Lung (tissue), 12 donors: ENCODE data around the gene THSD7A. TPM values are rescaled to one million over a fixed set of nuclear protein-coding genes. Genes with fewer than 3 reads are reported as not detected.

Experiments
- ATAC-seq: fragments of 200-7000 bp; cut with Tn5 transposase; one replicate; pipeline ENCODE4 v1.9.1; 2020; ENCODE audit warnings: moderate number of reproducible peaks; ENCODE audit not compliant: insufficient read depth, low FRiP score
- DNase-seq, 3 donors: peaks; one replicate each; pipeline ENCODE4 v3.0.0-alpha.2; 2013 to 2017
- H3K27ac ChIP-seq, 2 donors: one replicate each; pipeline ENCODE4 v1.5.1; 2013; ENCODE audit warnings: mild to moderate bottlenecking in 2 of 2, moderate library complexity in 2 of 2, control low read depth in 1 of 2, inconsistent platforms in 1 of 2, low read depth in 1 of 2, low read length in 1 of 2
- H3K27me3 ChIP-seq, 3 donors: one replicate each; pipeline ENCODE4 v1.5.1; 2013; ENCODE audit warnings: low read length in 2 of 3; ENCODE audit not compliant: control insufficient read depth in 3 of 3, insufficient read depth in 3 of 3
- H3K36me3 ChIP-seq, 4 donors: one replicate each; pipeline ENCODE4 v1.5.1; 2013; ENCODE audit warnings: low read length in 4 of 4, mild to moderate bottlenecking in 1 of 4, moderate library complexity in 1 of 4; ENCODE audit not compliant: control insufficient read depth in 4 of 4, insufficient read depth in 4 of 4
- H3K4me1 ChIP-seq, 5 donors: one replicate each; pipeline ENCODE4 v1.5.1; 2013; ENCODE audit warnings: low read length in 5 of 5, mild to moderate bottlenecking in 2 of 5, moderate library complexity in 1 of 5; ENCODE audit not compliant: control insufficient read depth in 5 of 5, insufficient read depth in 5 of 5
- H3K4me3 ChIP-seq: one replicate; pipeline ENCODE4 v1.5.1; 2013; ENCODE audit warnings: mild to moderate bottlenecking, control low read depth, moderate library complexity
- H3K9ac ChIP-seq, 2 donors: one replicate each; pipeline ENCODE4 v1.5.1; 2013; ENCODE audit warnings: low read length in 2 of 2, control low read depth in 1 of 2; ENCODE audit not compliant: insufficient read depth in 1 of 2
- H3K9me3 ChIP-seq, 4 donors: one replicate each; pipeline ENCODE4 v1.5.1; 2013; ENCODE audit warnings: low read length in 3 of 4, mild to moderate bottlenecking in 1 of 4, moderate library complexity in 1 of 4; ENCODE audit not compliant: control insufficient read depth in 4 of 4, insufficient read depth in 3 of 4
- WGBS, 2 donors: extraction: QIAGEN DNeasy Blood & Tissue Kit; methylation state at CpG; one replicate each; pipeline ENCODE4 v1.1.7; 2013; 5-methylcytosine and 5-hydroxymethylcytosine counted together
- polyA plus RNA-seq, 2 donors: library from polyadenylated mRNA; stranded (reverse); fragments of 200-250 nt; gene quantifications; one replicate each; pipeline ENCODE4 v1.2.1, GENCODE V29; 2013
- total RNA-seq, 2 donors: library from RNA; depleted of rRNA in 1 of 2; stranded (reverse); fragments of >200 nt in 1 of 2; gene quantifications; one replicate each; pipeline ENCODE4 v1.2.1, GENCODE V29; 2014 to 2021
- TF ChIP-seq, protein P1 (sequence below): IDR thresholded peaks from 2 replicates; pipeline ENCODE4 v1.5.1; 2012; ENCODE audit warnings: mild to moderate bottlenecking; ENCODE audit errors: control extremely low read depth, extremely low read depth
- donor health status: control.
- donor health status: control.
- donor health status: Bipolar disorder and iron deficiency.
- donor health status: healthy.
- donor health status: DM: yes; HTN: yes; CAD: no.

Gene THSD7A
- total and polyA plus RNA-seq, 4 donors: 0.53 to 12.1 (median 4.5) TPM

DNA sequence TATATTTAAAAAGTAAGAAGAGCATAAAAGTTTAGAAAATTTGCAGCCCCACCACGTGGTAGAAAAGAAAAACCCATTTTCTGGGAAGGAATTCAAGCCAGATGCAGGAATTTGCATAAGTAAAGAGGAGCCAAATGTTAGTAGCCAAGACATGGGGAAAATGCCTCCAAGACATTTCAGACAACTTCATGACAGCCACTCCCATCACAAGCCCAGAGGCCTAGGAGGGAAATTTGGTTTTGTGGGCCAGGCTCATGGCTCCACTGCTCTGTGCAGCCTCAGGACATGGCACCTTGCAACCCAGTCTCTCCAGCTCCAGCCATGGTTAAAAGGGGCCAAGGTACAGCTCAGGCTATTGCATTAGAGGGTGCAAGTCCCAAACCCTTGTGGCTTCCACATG is 411.9 kb downstream of the THSD7A start:
- peaks cover 0 to 21% (median 7%) of the 10 kb centered on the region in 4 donors for H3K36me3 ChIP-seq
- H3K9me3 ChIP-seq: peaks cover 0 to 7% (median 2%) of the 10 kb centered on the region in 4 donors
- no peak overlapping the region for H3K9ac ChIP-seq
- TF ChIP-seq, protein P1, sequence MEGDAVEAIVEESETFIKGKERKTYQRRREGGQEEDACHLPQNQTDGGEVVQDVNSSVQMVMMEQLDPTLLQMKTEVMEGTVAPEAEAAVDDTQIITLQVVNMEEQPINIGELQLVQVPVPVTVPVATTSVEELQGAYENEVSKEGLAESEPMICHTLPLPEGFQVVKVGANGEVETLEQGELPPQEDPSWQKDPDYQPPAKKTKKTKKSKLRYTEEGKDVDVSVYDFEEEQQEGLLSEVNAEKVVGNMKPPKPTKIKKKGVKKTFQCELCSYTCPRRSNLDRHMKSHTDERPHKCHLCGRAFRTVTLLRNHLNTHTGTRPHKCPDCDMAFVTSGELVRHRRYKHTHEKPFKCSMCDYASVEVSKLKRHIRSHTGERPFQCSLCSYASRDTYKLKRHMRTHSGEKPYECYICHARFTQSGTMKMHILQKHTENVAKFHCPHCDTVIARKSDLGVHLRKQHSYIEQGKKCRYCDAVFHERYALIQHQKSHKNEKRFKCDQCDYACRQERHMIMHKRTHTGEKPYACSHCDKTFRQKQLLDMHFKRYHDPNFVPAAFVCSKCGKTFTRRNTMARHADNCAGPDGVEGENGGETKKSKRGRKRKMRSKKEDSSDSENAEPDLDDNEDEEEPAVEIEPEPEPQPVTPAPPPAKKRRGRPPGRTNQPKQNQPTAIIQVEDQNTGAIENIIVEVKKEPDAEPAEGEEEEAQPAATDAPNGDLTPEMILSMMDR: no peak
- no peaks in the 10 kb centered on the region for H3K27me3 ChIP-seq
- H3K27ac ChIP-seq: no peak overlapping the region
- H3K4me3 ChIP-seq: no peak overlapping the region
- H3K4me1 ChIP-seq: no peaks in the 10 kb centered on the region
- 59 to 79% methylated on average over 1 of the region's 1 CpG for WGBS, 2 donors
- ATAC-seq (no peak), DNase-seq (no peak)

- H3K27me3 ChIP-seq: no peaks in the 10 kb centered on the region
- H3K9me3 ChIP-seq: peaks cover 0 to 7% (median 5%) of the 10 kb centered on the region in 4 donors
- H3K36me3 ChIP-seq: peaks cover 0 to 23% (median 2%) of the 10 kb centered on the region in 4 donors
- H3K27ac ChIP-seq: no peak overlapping the region
- WGBS, 2 donors: 57 to 58% methylated on average over 1 of the region's 1 CpG
- TF ChIP-seq, protein P1: no peak
- H3K4me3 ChIP-seq: no peak overlapping the region
- H3K9ac ChIP-seq: no peak overlapping the region
- H3K4me1 ChIP-seq: no peaks in the 10 kb centered on the region
- ATAC-seq (no peak), DNase-seq (no peak)
These were observed 415.1 kb downstream of the THSD7A start for GRCh38 chr7:11416641-11417458.

GRCh38 chr7:11415101-11415500 is 416.9 kb downstream of the THSD7A start:
- H3K4me1 ChIP-seq: no peaks in the 10 kb centered on the region
- DNase-seq: no peak
- H3K9ac ChIP-seq: no peak overlapping the region
- H3K27ac ChIP-seq: no peak overlapping the region
- TF ChIP-seq, protein P1: no peak
- H3K9me3 ChIP-seq: peaks cover 0 to 6% (median 1%) of the 10 kb centered on the region in 4 donors
- H3K4me3 ChIP-seq: no peak overlapping the region
- H3K27me3 ChIP-seq: no peaks in the 10 kb centered on the region
- H3K36me3 ChIP-seq: peaks cover 0 to 16% (median 0%) of the 10 kb centered on the region in 4 donors
- ATAC-seq: no peak
- WGBS, 2 donors: 93 to 95% methylated on average over 4 of the region's 4 CpGs
